22Rv1 (cell line): ENCODE data around the gene ZBTB20.

Experiments
- H3K27ac ChIP-seq: fragments of 450-650 bp; 2 replicates; pipeline ENCODE4 v1.5.1; 2017
- ZFX ChIP-seq: fragments of 450-650 bp; IDR thresholded peaks from 2 replicates; pipeline ENCODE4 v1.6.1; 2017; ENCODE audit warnings: antibody characterized with exemption, borderline replicate concordance
- TF ChIP-seq, protein P1 (sequence below): fragments of 450-650 bp; IDR thresholded peaks from 2 replicates; pipeline ENCODE4 v1.5.1; 2017; ENCODE audit warnings: mild to moderate bottlenecking

The ZBTB20 gene

DNA sequence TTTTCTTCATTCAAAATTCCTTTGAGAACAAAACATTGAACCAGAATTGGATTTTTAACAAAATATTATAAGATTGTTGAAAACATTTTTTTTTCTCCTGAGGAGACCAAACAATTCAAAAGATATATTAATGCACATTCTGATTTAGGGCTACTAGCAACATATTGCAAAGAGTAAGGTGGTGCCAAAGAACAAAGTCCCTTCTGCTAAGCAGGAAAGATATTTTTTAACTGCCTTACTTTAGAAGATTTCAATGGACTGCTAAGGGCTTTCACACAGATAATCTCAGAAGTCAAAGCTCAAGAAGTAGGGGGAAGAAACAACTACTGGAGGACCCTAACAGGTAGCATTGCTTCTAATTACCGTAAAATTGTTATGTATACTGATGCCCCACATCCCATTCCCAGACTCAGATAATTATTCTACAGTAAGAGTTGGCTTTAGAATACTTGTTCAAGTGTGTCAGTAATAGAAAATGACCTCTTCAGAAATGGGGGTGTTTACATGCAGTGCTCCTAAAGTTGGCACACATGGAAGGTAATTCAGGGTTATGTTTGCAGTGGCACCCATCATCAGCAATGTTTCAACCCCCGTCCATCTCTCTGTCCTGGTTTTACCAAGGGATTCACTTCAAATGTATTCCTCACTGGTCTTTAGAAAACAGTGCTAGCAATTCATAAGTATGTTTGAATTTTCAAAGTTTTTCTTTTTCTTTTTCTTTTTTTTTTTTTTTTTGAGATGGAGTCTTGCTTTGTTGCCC lies 354.7 kb downstream of the ZBTB20 start:
- no peak overlapping the region for H3K27ac ChIP-seq
- TF ChIP-seq ZFX, result no peak
- TF ChIP-seq, protein P1, sequence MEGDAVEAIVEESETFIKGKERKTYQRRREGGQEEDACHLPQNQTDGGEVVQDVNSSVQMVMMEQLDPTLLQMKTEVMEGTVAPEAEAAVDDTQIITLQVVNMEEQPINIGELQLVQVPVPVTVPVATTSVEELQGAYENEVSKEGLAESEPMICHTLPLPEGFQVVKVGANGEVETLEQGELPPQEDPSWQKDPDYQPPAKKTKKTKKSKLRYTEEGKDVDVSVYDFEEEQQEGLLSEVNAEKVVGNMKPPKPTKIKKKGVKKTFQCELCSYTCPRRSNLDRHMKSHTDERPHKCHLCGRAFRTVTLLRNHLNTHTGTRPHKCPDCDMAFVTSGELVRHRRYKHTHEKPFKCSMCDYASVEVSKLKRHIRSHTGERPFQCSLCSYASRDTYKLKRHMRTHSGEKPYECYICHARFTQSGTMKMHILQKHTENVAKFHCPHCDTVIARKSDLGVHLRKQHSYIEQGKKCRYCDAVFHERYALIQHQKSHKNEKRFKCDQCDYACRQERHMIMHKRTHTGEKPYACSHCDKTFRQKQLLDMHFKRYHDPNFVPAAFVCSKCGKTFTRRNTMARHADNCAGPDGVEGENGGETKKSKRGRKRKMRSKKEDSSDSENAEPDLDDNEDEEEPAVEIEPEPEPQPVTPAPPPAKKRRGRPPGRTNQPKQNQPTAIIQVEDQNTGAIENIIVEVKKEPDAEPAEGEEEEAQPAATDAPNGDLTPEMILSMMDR, result no peak

DNA sequence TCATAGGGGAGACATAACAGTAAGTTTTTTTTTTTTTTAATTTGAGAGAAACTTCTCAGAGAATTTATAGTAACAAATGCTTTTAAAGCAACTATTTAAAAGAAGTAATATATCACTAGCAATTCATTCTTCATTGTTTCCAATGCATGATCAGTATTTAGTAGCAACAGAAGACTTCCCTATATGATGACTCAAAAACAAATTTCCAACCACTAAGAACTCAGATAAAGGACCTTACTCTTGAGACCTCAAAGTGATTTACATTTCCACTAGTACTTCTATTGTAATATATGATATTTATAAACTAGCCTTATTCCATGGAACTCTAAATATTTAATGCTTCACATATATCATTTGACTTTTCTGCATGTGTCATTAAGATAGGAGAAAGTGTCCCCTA lies 356.3 kb downstream of the ZBTB20 start:
- no peak overlapping the region for H3K27ac ChIP-seq
- TF ChIP-seq, protein P1, result no peak
- no peak for TF ChIP-seq ZFX

DNA sequence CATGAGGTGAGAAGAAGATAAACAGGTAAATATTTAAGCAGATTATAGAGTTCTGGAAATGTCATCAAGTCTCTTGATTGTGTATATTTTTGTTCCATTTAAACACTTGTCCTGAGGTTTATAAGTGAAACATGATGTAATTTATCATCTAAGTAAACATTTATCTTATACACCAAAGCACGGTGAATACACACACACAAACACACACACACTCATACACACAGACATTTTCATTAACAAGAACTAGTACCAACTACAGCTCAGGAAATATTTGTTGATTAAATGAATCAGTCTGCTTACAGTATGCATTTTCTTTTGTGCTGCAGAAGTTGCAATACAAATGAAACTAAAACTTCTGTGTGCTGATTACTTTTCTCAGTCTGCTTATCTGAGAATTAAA lies 357.3 kb downstream of the ZBTB20 start:
- TF ChIP-seq, protein P1, result no peak
- no peak for TF ChIP-seq ZFX
- peak overlapping the region; percentile 27 for H3K27ac ChIP-seq

DNA sequence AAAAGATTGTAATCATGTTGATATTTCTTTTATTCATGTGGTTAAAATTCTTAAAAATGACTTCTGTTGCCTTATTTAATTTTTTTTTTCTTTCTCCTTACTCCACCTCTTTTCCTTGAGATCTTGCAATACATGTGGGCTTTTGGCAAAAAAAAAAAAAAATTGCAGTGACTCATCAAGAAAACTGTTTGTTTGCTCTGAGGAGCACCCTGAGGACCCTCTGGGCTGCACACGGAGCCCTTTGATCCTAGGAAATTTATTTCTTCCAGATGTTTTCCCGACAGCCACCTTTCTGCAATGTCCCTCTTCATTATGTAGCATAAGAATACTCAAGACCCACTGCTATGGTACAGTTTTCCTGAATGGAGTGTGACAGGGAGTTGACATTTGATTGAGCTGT lies 371.7 kb downstream of the ZBTB20 start:
- H3K27ac ChIP-seq, result no peak overlapping the region
- TF ChIP-seq, protein P1, result no peak
- TF ChIP-seq ZFX, result no peak

DNA sequence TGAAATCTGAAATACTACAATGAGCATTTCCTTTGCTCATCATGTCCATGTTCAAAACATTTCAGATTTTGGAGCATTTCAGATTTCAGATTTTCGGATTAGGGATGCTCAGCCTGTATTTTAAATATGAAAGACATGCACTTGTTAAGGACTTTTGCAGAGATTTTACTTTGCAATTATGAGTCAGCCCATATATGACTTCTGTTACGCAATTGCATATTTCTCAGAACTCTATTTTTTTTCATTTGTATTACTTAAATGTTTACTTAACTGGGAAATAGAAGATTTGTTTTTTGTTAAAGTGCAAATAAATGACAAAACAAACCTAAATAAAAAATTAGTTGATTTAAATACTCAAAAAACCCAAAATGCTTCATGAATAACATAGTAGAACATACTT lies 376.2 kb downstream of the ZBTB20 start:
- H3K27ac ChIP-seq, result no peak overlapping the region
- TF ChIP-seq, protein P1, result no peak
- no peak for TF ChIP-seq ZFX

DNA sequence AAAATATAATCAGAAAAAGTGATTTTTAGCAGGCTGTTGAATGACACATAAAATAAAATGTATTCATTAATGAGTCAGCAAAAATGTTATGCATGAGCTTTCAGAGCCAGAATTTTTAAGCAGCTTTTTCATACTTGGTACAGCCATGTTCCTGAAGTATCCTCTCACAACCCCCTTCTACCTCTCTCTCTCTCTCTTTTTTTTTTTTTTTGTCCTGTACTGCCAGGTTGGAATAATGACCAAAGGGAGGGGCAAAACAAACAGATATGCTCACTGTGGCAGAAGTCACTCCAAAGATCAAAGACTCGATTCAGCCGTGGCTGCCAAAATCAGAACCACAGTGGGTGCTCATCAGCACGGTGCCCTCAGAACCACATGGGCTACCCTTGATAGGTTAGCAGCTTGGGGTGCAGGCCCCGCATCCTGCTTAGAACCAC lies 383.0 kb downstream of the ZBTB20 start:
- TF ChIP-seq, protein P1, result no peak
- TF ChIP-seq ZFX, result no peak
- no peak overlapping the region for H3K27ac ChIP-seq

DNA sequence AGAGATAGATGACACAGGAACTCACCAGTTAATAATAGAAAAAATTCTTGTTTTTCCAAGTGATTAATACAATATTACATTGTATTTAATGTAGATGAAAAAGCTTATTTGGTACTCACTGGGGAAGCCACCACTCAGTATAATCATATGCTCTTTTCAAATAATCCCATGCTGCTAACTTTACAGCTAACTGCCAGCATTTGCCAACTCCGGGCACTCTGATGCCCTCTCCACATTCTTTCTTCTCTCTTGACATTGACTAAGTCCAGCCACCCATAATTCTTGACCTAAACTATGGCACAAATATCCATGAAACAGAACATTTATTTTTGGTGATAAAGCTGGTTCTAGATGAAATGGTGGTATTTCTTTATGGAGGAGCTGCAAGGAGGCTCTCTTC lies 384.9 kb downstream of the ZBTB20 start:
- TF ChIP-seq, protein P1, result no peak
- no peak for TF ChIP-seq ZFX
- no peak overlapping the region for H3K27ac ChIP-seq
